Measurements from ENCODE around the gene MFRP.
A peak's percentile ranks its signal among the peaks of the same experiment; 100 is the strongest.

Gene MFRP

GRCh38 chr11:119372260-119373058 lies 26.0 kb upstream of the MFRP start:
- DNase-seq: no peak

GRCh38 chr11:119371778-119372182 lies 25.3 kb upstream of the MFRP start:
- DNase-seq: no peak

- DNase-seq: no peak
These were observed 24.6 kb upstream of the MFRP start for GRCh38 chr11:119371067-119371601.

GRCh38 chr11:119370486-119371046 lies 24.1 kb upstream of the MFRP start:
- DNase-seq: no peak

GRCh38 chr11:119369132-119369925 lies 22.8 kb upstream of the MFRP start:
- no peak for DNase-seq

- DNase-seq: no peak
These were observed 21.9 kb upstream of the MFRP start for GRCh38 chr11:119368121-119369034.

- no peak for DNase-seq
These were observed 21.2 kb upstream of the MFRP start for GRCh38 chr11:119367661-119368120.

GRCh38 chr11:119366690-119367620 lies 20.4 kb upstream of the MFRP start:
- no peak for DNase-seq

- DNase-seq: no peak
These were observed 18.6 kb upstream of the MFRP start for GRCh38 chr11:119365071-119365591.

- no peak for DNase-seq
These were observed 17.5 kb upstream of the MFRP start for GRCh38 chr11:119363851-119364590.

- no peak for DNase-seq
These were observed 16.8 kb upstream of the MFRP start for GRCh38 chr11:119363081-119363850.

GRCh38 chr11:119362741-119363080 lies 16.2 kb upstream of the MFRP start:
- DNase-seq: no peak

GRCh38 chr11:119361941-119362725 lies 15.6 kb upstream of the MFRP start:
- DNase-seq: no peak

- DNase-seq: no peak
These were observed 14.7 kb upstream of the MFRP start for GRCh38 chr11:119361056-119361787.

GRCh38 chr11:119359365-119360214 lies 13.1 kb upstream of the MFRP start:
- peak; percentile 51 for DNase-seq

- DNase-seq: no peak
These were observed 10.6 kb upstream of the MFRP start for GRCh38 chr11:119357074-119357473.

Measured in GF-D8 (cell line).